ENCODE results near the gene RECQL. TPM values are rescaled to one million over a fixed set of nuclear protein-coding genes. Genes with fewer than 3 reads are reported as not detected.

RECQL gene
- total and polyA plus RNA-seq, 2 of the 8 experiments (the other 6 are each of a cell fraction or from before 2014, with no cell fraction given), result 8.1 to 40.3 TPM

DNA sequence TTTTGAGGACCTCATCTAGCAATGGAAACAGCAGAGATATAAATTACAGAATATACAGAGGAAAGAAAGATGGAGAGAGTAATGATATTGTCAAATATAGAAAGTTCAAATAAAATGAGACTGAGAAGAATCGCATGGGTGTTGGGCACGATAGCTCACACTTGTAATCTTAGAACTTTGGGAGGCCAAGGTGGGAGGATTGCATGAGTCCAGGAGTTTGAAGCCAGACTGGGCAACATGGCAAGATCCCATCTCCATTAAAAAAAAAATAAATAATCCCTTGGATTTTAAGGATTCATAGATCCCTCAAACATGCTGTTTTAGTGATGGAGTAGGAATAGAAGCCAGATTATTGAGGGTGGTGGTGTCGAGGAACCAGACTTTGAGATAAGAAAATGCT, 62.1 kb downstream of the RECQL start (continued):
- no peak for TF ChIP-seq NANOG (IDR thresholded peaks at IDR 0.05; ENCODE audit: insufficient read depth, low read depth, low read length, poor library complexity, severe bottlenecking)
- no peak for TF ChIP-seq SRF (IDR thresholded peaks at IDR 0.05; ENCODE audit: low read depth, low read length)
- no peak for TF ChIP-seq EZH2 (IDR thresholded peaks at IDR 0.05; ENCODE audit: low read depth, low read length, severe bottlenecking)
- TF ChIP-seq KDM5A (IDR thresholded peaks at IDR 0.05; ENCODE audit: low read length), result no peak
- no peak for TF ChIP-seq JUN (IDR thresholded peaks at IDR 0.05; ENCODE audit: low read depth, low read length)

Data from H1 (cell line).